ENCODE results near the gene PDE4D. TPM values are rescaled to one million over a fixed set of nuclear protein-coding genes. Genes with fewer than 3 reads are reported as not detected.

PDE4D gene
- total RNA-seq, 1 experiment from 2014 or later: 3.3 TPM

DNA sequence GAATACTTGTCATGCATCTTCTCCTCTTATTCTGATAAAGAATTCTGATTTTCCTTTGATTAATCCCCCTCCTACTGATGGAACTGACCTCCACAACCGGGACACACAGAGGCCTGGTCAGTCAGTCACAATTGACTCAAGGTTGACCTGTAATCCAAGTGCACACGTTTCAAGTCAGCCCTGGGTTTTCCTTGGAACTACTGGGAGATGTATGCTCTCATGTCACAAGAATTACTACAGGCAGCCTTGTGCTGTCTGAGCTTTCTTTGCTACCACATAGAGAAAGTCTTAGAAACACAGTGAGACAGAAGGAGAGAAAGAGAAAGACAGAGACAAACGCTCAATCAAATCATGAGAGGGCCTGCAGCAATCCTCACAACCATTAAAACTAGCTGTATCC, 345.8 kb downstream of the PDE4D start:
- ATAC-seq (no peak), DNase-seq (ENCODE audit: low spot score) (no peak)
- peaks cover 21% of the 10 kb centered on the region for H3K4me1 Mint-ChIP-seq
- H3K27ac Mint-ChIP-seq: no peak overlapping the region
- POLR2A ChIA-PET: interaction anchor here (0.6 kb wide), 1 partner anchor 12 kb away, joined by 3 read pairs; no protein-coding TSS in a partner anchor
- no peak overlapping the region for H3K4me3 Mint-ChIP-seq
- CTCF ChIA-PET: no interaction called here
- no peaks in the 10 kb centered on the region for H3K9me3 Mint-ChIP-seq
- no peaks in the 10 kb centered on the region for H3K27me3 Mint-ChIP-seq (ENCODE audit: low read depth)
- H3K36me3 Mint-ChIP-seq: no peaks in the 10 kb centered on the region
- TF ChIP-seq ZNF138 (CRISPR knock-in tag; conservative IDR thresholded peaks at IDR 0.05): no peak
- TF ChIP-seq, protein P1, sequence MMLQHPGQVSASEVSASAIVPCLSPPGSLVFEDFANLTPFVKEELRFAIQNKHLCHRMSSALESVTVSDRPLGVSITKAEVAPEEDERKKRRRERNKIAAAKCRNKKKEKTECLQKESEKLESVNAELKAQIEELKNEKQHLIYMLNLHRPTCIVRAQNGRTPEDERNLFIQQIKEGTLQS (CRISPR knock-in tag; conservative IDR thresholded peaks at IDR 0.05): no peak
- no peak for TF ChIP-seq GTF2I (CRISPR knock-in tag; conservative IDR thresholded peaks at IDR 0.05)
- no peak for TF ChIP-seq ESRRA (CRISPR knock-in tag; IDR thresholded peaks at IDR 0.05; ENCODE audit: borderline replicate concordance)
- no peak for TF ChIP-seq ZNF396 (CRISPR knock-in tag; IDR thresholded peaks at IDR 0.05; ENCODE audit: borderline replicate concordance)
- no peak for TF ChIP-seq KAT7 (CRISPR knock-in tag; IDR thresholded peaks at IDR 0.05; ENCODE audit: borderline replicate concordance)
- no peak for TF ChIP-seq ATF1 (CRISPR knock-in tag; IDR thresholded peaks at IDR 0.05)
- TF ChIP-seq, protein P2, sequence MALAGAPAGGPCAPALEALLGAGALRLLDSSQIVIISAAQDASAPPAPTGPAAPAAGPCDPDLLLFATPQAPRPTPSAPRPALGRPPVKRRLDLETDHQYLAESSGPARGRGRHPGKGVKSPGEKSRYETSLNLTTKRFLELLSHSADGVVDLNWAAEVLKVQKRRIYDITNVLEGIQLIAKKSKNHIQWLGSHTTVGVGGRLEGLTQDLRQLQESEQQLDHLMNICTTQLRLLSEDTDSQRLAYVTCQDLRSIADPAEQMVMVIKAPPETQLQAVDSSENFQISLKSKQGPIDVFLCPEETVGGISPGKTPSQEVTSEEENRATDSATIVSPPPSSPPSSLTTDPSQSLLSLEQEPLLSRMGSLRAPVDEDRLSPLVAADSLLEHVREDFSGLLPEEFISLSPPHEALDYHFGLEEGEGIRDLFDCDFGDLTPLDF (CRISPR knock-in tag; IDR thresholded peaks at IDR 0.05): no peak
- TF ChIP-seq, protein P3, sequence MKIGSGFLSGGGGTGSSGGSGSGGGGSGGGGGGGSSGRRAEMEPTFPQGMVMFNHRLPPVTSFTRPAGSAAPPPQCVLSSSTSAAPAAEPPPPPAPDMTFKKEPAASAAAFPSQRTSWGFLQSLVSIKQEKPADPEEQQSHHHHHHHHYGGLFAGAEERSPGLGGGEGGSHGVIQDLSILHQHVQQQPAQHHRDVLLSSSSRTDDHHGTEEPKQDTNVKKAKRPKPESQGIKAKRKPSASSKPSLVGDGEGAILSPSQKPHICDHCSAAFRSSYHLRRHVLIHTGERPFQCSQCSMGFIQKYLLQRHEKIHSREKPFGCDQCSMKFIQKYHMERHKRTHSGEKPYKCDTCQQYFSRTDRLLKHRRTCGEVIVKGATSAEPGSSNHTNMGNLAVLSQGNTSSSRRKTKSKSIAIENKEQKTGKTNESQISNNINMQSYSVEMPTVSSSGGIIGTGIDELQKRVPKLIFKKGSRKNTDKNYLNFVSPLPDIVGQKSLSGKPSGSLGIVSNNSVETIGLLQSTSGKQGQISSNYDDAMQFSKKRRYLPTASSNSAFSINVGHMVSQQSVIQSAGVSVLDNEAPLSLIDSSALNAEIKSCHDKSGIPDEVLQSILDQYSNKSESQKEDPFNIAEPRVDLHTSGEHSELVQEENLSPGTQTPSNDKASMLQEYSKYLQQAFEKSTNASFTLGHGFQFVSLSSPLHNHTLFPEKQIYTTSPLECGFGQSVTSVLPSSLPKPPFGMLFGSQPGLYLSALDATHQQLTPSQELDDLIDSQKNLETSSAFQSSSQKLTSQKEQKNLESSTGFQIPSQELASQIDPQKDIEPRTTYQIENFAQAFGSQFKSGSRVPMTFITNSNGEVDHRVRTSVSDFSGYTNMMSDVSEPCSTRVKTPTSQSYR (CRISPR knock-in tag; IDR thresholded peaks at IDR 0.05): no peak
- no peak for TF ChIP-seq IRF2 (CRISPR knock-in tag; IDR thresholded peaks at IDR 0.05; ENCODE audit: borderline replicate concordance, low read depth)
- TF ChIP-seq TCF7 (CRISPR knock-in tag; IDR thresholded peaks at IDR 0.05; ENCODE audit: low read depth): no peak
- no peak for TF ChIP-seq ZNF416 (CRISPR knock-in tag; IDR thresholded peaks at IDR 0.05)

DNA sequence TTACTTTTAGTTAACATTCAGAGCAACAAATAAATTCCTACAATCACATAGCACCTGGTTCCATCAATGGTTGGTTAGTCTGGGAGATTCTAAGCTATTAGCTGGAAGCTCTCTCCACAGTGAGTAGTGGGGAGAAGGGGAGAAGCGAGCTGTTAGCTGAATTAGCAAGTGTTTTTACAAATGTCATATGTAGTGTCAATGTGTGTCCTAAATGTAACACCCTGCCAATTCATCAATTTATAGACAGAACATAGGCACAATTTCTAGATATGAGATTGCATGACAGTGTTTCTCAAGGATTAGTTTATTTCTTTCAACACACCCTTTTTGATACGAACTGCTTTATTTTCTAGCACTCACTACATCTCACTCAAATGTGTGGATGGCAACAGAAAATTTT, 349.0 kb downstream of the PDE4D start:
- Mint-ChIP-seq H3K4me1 (peaks cover 26% of the 10 kb centered on the region), H3K36me3 (no peaks in the 10 kb centered on the region), H3K27ac (no peak overlapping the region), H3K27me3 (ENCODE audit: low read depth) (no peaks in the 10 kb centered on the region), H3K9me3 (no peaks in the 10 kb centered on the region), H3K4me3 (no peak overlapping the region)
- no peak for DNase-seq (ENCODE audit: low spot score)
- CTCF ChIA-PET: no interaction called here
- TF ChIP-seq ETV6 (CRISPR knock-in tag; IDR thresholded peaks at IDR 0.05): no peak
- TF ChIP-seq TEAD1 (CRISPR knock-in tag; IDR thresholded peaks at IDR 0.05): no peak
- TF ChIP-seq, protein P4, sequence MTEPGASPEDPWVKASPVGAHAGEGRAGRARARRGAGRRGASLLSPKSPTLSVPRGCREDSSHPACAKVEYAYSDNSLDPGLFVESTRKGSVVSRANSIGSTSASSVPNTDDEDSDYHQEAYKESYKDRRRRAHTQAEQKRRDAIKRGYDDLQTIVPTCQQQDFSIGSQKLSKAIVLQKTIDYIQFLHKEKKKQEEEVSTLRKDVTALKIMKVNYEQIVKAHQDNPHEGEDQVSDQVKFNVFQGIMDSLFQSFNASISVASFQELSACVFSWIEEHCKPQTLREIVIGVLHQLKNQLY (CRISPR knock-in tag; IDR thresholded peaks at IDR 0.05): no peak
- TF ChIP-seq, protein P1 (CRISPR knock-in tag; conservative IDR thresholded peaks at IDR 0.05): no peak
- TF ChIP-seq OVOL2 (CRISPR knock-in tag; IDR thresholded peaks at IDR 0.05; ENCODE audit: borderline replicate concordance): no peak
- TF ChIP-seq, protein P5, sequence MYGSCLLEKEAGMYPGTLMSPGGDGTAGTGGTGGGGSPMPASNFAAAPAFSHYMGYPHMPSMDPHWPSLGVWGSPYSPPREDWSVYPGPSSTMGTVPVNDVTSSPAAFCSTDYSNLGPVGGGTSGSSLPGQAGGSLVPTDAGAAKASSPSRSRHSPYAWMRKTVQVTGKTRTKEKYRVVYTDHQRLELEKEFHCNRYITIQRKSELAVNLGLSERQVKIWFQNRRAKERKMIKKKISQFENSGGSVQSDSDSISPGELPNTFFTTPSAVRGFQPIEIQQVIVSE (CRISPR knock-in tag; IDR thresholded peaks at IDR 0.05; ENCODE audit: borderline replicate concordance): no peak
- TF ChIP-seq, protein P6, sequence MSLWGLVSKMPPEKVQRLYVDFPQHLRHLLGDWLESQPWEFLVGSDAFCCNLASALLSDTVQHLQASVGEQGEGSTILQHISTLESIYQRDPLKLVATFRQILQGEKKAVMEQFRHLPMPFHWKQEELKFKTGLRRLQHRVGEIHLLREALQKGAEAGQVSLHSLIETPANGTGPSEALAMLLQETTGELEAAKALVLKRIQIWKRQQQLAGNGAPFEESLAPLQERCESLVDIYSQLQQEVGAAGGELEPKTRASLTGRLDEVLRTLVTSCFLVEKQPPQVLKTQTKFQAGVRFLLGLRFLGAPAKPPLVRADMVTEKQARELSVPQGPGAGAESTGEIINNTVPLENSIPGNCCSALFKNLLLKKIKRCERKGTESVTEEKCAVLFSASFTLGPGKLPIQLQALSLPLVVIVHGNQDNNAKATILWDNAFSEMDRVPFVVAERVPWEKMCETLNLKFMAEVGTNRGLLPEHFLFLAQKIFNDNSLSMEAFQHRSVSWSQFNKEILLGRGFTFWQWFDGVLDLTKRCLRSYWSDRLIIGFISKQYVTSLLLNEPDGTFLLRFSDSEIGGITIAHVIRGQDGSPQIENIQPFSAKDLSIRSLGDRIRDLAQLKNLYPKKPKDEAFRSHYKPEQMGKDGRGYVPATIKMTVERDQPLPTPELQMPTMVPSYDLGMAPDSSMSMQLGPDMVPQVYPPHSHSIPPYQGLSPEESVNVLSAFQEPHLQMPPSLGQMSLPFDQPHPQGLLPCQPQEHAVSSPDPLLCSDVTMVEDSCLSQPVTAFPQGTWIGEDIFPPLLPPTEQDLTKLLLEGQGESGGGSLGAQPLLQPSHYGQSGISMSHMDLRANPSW (CRISPR knock-in tag; conservative IDR thresholded peaks at IDR 0.05; ENCODE audit: low read depth): no peak
- TF ChIP-seq SMAD4 (CRISPR knock-in tag; IDR thresholded peaks at IDR 0.05): no peak
- TF ChIP-seq, protein P3 (CRISPR knock-in tag; IDR thresholded peaks at IDR 0.05): no peak
- TF ChIP-seq NFE2L1 (CRISPR knock-in tag; IDR thresholded peaks at IDR 0.05): no peak
- no peak for ATAC-seq
- POLR2A ChIA-PET: interaction anchor here (0.9 kb wide), 1 partner anchor 71 kb away, joined by 3 read pairs; no protein-coding TSS in a partner anchor
